ENCODE results near the gene CCDC188. TPM values are rescaled to one million over a fixed set of nuclear protein-coding genes. Genes with fewer than 3 reads are reported as not detected.

CCDC188 gene
- total RNA-seq, 1 donor from 2014 or later, result 1.6 TPM

DNA sequence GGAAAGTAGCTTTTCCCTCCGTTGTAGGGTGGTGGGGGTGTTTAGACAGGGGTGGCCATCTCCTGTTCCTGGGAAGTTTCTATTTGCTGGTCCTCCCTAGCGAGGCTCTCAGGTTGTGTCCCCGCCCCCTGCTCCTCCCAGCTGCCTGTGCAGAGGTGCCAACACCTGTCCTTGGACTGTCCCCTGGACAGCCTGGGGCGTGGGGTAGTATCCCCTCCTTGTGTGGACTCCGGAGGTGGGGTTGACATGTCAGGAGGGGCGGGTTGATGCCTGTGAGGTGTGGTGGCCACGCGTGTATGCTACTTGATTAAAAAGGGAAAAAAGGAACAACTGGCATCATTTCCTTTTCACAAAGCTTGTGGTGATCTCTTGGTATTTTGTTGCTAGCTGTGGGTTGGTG, 49.2 kb downstream of the CCDC188 start:
- Histone ChIP-seq H3K4me1 (no peaks in the 10 kb centered on the region), H3K4me3 (no peak overlapping the region), H3K36me3 (peaks cover 86% of the 10 kb centered on the region), H3K27ac (no peak overlapping the region), H3K27me3 (no peaks in the 10 kb centered on the region), H3K9me3 (no peaks in the 10 kb centered on the region)
- TF ChIP-seq, protein P1, sequence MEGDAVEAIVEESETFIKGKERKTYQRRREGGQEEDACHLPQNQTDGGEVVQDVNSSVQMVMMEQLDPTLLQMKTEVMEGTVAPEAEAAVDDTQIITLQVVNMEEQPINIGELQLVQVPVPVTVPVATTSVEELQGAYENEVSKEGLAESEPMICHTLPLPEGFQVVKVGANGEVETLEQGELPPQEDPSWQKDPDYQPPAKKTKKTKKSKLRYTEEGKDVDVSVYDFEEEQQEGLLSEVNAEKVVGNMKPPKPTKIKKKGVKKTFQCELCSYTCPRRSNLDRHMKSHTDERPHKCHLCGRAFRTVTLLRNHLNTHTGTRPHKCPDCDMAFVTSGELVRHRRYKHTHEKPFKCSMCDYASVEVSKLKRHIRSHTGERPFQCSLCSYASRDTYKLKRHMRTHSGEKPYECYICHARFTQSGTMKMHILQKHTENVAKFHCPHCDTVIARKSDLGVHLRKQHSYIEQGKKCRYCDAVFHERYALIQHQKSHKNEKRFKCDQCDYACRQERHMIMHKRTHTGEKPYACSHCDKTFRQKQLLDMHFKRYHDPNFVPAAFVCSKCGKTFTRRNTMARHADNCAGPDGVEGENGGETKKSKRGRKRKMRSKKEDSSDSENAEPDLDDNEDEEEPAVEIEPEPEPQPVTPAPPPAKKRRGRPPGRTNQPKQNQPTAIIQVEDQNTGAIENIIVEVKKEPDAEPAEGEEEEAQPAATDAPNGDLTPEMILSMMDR (IDR thresholded peaks at IDR 0.05), result no peak
- ATAC-seq (no peak), DNase-seq (no peak)
- intact Hi-C loops (cut with DNase I), result no loop called here

DNA sequence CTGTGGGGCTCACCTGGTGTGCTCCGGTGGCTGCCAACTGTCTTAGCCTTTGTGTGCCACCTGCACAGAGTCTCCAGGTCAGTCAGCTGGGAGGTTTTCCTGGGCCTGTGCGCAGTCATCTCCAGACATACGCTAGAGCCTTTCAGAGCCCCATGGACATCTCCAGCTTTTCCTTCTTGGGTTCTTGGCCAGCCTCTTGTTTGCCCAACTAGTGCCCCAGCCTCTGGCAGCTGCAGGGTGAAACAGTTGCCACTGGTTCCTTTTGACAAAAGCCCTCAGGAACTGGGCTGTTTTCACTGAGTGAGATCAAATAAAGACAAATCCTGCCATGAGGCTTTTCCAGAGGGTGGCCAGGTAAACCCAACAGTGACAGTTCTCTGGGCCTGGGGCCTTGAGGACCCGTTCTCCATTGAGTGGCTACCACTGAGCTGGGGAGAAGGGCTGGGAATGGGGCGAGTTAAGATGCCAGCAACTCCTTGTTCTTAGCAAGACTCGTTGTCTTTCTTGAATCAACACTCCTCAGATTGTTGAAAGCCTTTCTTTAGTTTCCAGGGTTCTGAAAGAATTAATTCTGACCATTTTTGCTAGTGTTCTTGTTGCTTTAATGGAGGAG, 51.6 kb downstream of the CCDC188 start:
- ATAC-seq (no peak), DNase-seq (no peak)
- no peak overlapping the region for H3K4me3 ChIP-seq
- peaks cover 87% of the 10 kb centered on the region for H3K36me3 ChIP-seq
- intact Hi-C loops (cut with DNase I), result no loop called here
- H3K4me1 ChIP-seq, result no peaks in the 10 kb centered on the region
- no peak overlapping the region for H3K27ac ChIP-seq
- no peaks in the 10 kb centered on the region for H3K9me3 ChIP-seq
- H3K27me3 ChIP-seq, result no peaks in the 10 kb centered on the region
- TF ChIP-seq, protein P1 (IDR thresholded peaks at IDR 0.05), result no peak

Small RNA genes within 50 kb of the gene (microRNA-seq; reads per million reads assigned to microRNA genes)
- gene MIR6816 (ENCODE audit: borderline microRNAs expressed), result not detected

Other genes starting within 250 kb of the CCDC188 start
- 175 TPM for gene COMT, start 209.3 kb downstream of the CCDC188 start, total RNA-seq
- 40.7 TPM for gene TXNRD2, start 209.2 kb downstream of the CCDC188 start, total RNA-seq
- gene ARVCF, start 134.2 kb downstream of the CCDC188 start, total RNA-seq, result 25.4 TPM
- gene TANGO2, start 129.9 kb downstream of the CCDC188 start, total RNA-seq, result 37.8 TPM
- gene DGCR8, start 70.8 kb downstream of the CCDC188 start, total RNA-seq, result 35.5 TPM
- gene RANBP1, start 35.0 kb downstream of the CCDC188 start, total RNA-seq, result 53.0 TPM
- 53.8 TPM for gene TRMT2A, start 33.8 kb downstream of the CCDC188 start, total RNA-seq
- 88.0 TPM for gene ZDHHC8, start 19.3 kb downstream of the CCDC188 start, total RNA-seq
- 9.8 TPM for gene RTN4R, start 117.3 kb upstream of the CCDC188 start, total RNA-seq
- gene DGCR6L, start 169.0 kb upstream of the CCDC188 start, total RNA-seq, result 35.8 TPM
- gene ZNF74, start 243.1 kb upstream of the CCDC188 start, total RNA-seq, result 10.7 TPM